H1 (cell line): ENCODE data around the gene PTGES. TPM values are rescaled to one million over a fixed set of nuclear protein-coding genes. Genes with fewer than 3 reads are reported as not detected.

Experiments used
- CTCF ChIA-PET: fragments of 300-600 bp; sonication (Branson Sonifier 250); formaldehyde crosslinking; loops from one replicate; lab custom pipeline; 2021; ENCODE audit not compliant: partially characterized antibody; lab: Charles Lee
- POLR2A ChIA-PET: fragments of 300-600 bp; sonication (Branson Sonifier 250); formaldehyde crosslinking; loops from one replicate; lab custom pipeline; 2021; ENCODE audit warnings: inconsistent platforms; ENCODE audit not compliant: partially characterized antibody; lab: Charles Lee
- DNase-seq, 2 experiments: peaks; one replicate each; pipeline versions ENCODE4 v3.0.0 to v3.0.0-alpha.2; 2010 to 2022; ENCODE audit warnings: low spot score in 2 of 2, low read depth in 1 of 2, mixed read lengths in 1 of 2
- FAIRE-seq: peaks from 2 replicates; lab custom pipeline; 2011; peaks lifted over from hg19 to GRCh38; lab: Jason Lieb, UNC
- H2AFZ ChIP-seq: 2 replicates; pipeline ENCODE4 v1.8.1; 2012; ENCODE audit warnings: low read length, inconsistent platforms
- H2AK5ac ChIP-seq: 2 replicates; pipeline ENCODE4 v1.6.1; 2013; ENCODE audit warnings: low read depth, low read length
- H2BK120ac ChIP-seq: replicated peaks from 2 replicates; pipeline ENCODE3; 2013; ENCODE audit warnings: low read depth, low read length, inconsistent platforms
- H2BK12ac ChIP-seq: 2 replicates; pipeline ENCODE4 v1.6.1; 2013; ENCODE audit warnings: low read depth, low read length
- H2BK15ac ChIP-seq: 2 replicates; pipeline ENCODE4 v1.6.1; 2013; ENCODE audit warnings: low read length
- H2BK20ac ChIP-seq: 2 replicates; pipeline ENCODE4 v1.6.1; 2013; ENCODE audit warnings: low read length
- H2BK5ac ChIP-seq: 2 replicates; pipeline ENCODE4 v1.6.1; 2013; ENCODE audit warnings: low read depth, low read length
- H3K14ac ChIP-seq: 2 replicates; pipeline ENCODE4 v1.6.1; 2013; ENCODE audit warnings: inconsistent platforms; ENCODE audit not compliant: insufficient read length
- H3K18ac ChIP-seq: 2 replicates; pipeline ENCODE4 v1.6.1; 2013; ENCODE audit warnings: low read length; ENCODE audit errors: extremely low read depth
- H3K23ac ChIP-seq: 2 replicates; pipeline ENCODE4 v1.6.1; 2013; ENCODE audit warnings: inconsistent platforms; ENCODE audit not compliant: insufficient read length
- H3K23me2 ChIP-seq: 2 replicates; pipeline ENCODE4 v1.6.1; 2013; ENCODE audit warnings: low read depth, low read length
- H3K27ac ChIP-seq: 2 replicates; pipeline ENCODE4 v1.6.1; 2011; ENCODE audit warnings: low read depth, low read length, inconsistent platforms
- H3K27me3 ChIP-seq, 4 experiments: replicated peaks in 1 of 4; 1 replicate in 1 of 4; 2 replicates in 3 of 4; pipeline versions ENCODE4 v1.6.1 to v1.8.1; 2011 to 2013; ENCODE audit warnings: low read length in 3 of 4, mild to moderate bottlenecking in 3 of 4, inconsistent platforms in 2 of 4, mixed read lengths in 2 of 4, moderate library complexity in 1 of 4; ENCODE audit not compliant: control insufficient read depth in 3 of 4, insufficient read depth in 3 of 4; ENCODE audit errors: extremely low read depth in 1 of 4
- H3K36me3 ChIP-seq, 4 experiments: 2 replicates each; pipeline versions ENCODE4 v1.6.1 to v1.8.1; 2011 to 2013; ENCODE audit warnings: mild to moderate bottlenecking in 4 of 4, low read length in 3 of 4, moderate library complexity in 2 of 4, control low read depth in 1 of 4, inconsistent platforms in 1 of 4; ENCODE audit not compliant: insufficient read depth in 4 of 4, control insufficient read depth in 2 of 4
- H3K4ac ChIP-seq: replicated peaks from 2 replicates; pipeline ENCODE3; 2013; ENCODE audit warnings: low read length, low read depth, mixed read lengths, inconsistent platforms; ENCODE audit not compliant: insufficient read length
- H3K4me1 ChIP-seq, 4 experiments: replicated peaks in 1 of 4; 1 replicate in 1 of 4; 2 replicates in 3 of 4; pipeline versions ENCODE4 v1.6.1 to v1.8.1; 2011 to 2013; ENCODE audit warnings: low read length in 3 of 4, inconsistent platforms in 2 of 4, mixed read lengths in 1 of 4; ENCODE audit not compliant: insufficient read depth in 4 of 4, control insufficient read depth in 3 of 4
- H3K4me2 ChIP-seq, 2 experiments: 2 replicates each; pipeline versions ENCODE4 v1.6.1 to v1.8.1; 2011 to 2013; ENCODE audit warnings: low read depth in 2 of 2, low read length in 2 of 2, control low read depth in 1 of 2, inconsistent platforms in 1 of 2, mild to moderate bottlenecking in 1 of 2; ENCODE audit not compliant: insufficient read depth in 1 of 2
- H3K4me3 ChIP-seq, 4 experiments: fragments of 200-600, 300-600 bp in 1 of 4; sonication (generic), shearing (Covaris generic), sonication (Bioruptor Twin) in 1 of 4; 2 replicates each; pipeline versions ENCODE4 v1.5.1 to v1.8.1; 2011 to 2016; ENCODE audit warnings: low read length in 4 of 4, low read depth in 3 of 4, control low read depth in 2 of 4, inconsistent platforms in 2 of 4, mild to moderate bottlenecking in 2 of 4, mixed read lengths in 1 of 4, moderate library complexity in 1 of 4; ENCODE audit not compliant: insufficient read depth in 2 of 4; ENCODE audit errors: extremely low read depth in 1 of 4
- H3K56ac ChIP-seq: replicated peaks from 2 replicates; pipeline ENCODE3; 2013; ENCODE audit warnings: low read depth, mild to moderate bottlenecking, mixed read lengths, low read length, inconsistent platforms; ENCODE audit not compliant: insufficient read length
- H3K79me1 ChIP-seq: 2 replicates; pipeline ENCODE4 v1.6.1; 2013; ENCODE audit warnings: low read depth, low read length, control low read depth
- H3K79me2 ChIP-seq, 2 experiments: 2 replicates each; pipeline versions ENCODE4 v1.6.1 to v1.8.1; 2012 to 2013; ENCODE audit warnings: low read length in 2 of 2, mild to moderate bottlenecking in 2 of 2, inconsistent platforms in 1 of 2; ENCODE audit not compliant: insufficient read depth in 2 of 2, control insufficient read depth in 1 of 2
- H3K9ac ChIP-seq, 4 experiments: replicated peaks in 1 of 4; 1 replicate in 1 of 4; 2 replicates in 3 of 4; pipeline versions ENCODE4 v1.6.1 to v1.8.1; 2011 to 2013; ENCODE audit warnings: low read depth in 3 of 4, low read length in 3 of 4, control low read depth in 2 of 4, mild to moderate bottlenecking in 2 of 4, moderate library complexity in 2 of 4, inconsistent platforms in 1 of 4; ENCODE audit errors: extremely low read depth in 1 of 4
- H3K9me3 ChIP-seq, 2 experiments: 2 replicates each; pipeline versions ENCODE4 v1.6.1 to v1.8.1; 2012 to 2013; ENCODE audit warnings: mild to moderate bottlenecking in 2 of 2, moderate library complexity in 2 of 2, control low read depth in 1 of 2, inconsistent platforms in 1 of 2, low read depth in 1 of 2, low read length in 1 of 2, mixed read lengths in 1 of 2; ENCODE audit not compliant: insufficient read depth in 2 of 2
- H4K20me1 ChIP-seq, 2 experiments: replicated peaks in 1 of 2; 2 replicates each; pipeline versions ENCODE3 to v1.8.1; 2011 to 2013; ENCODE audit warnings: inconsistent platforms in 2 of 2, low read length in 2 of 2, mild to moderate bottlenecking in 1 of 2; ENCODE audit not compliant: insufficient read depth in 2 of 2, control insufficient read depth in 1 of 2
- H4K5ac ChIP-seq: 2 replicates; pipeline ENCODE4 v1.6.1; 2013; ENCODE audit warnings: low read length, low read depth, mixed read lengths, inconsistent platforms; ENCODE audit not compliant: insufficient read length
- H4K8ac ChIP-seq: 2 replicates; pipeline ENCODE4 v1.8.0; 2013; ENCODE audit warnings: mild to moderate bottlenecking, moderate library complexity, low read length, inconsistent platforms; ENCODE audit not compliant: insufficient read depth; ENCODE audit errors: extremely low read depth
- H4K91ac ChIP-seq: replicated peaks from 2 replicates; pipeline ENCODE3; 2013; ENCODE audit warnings: low read length, mixed read lengths, inconsistent platforms; ENCODE audit not compliant: insufficient read length
- ATF2 ChIP-seq: IDR thresholded peaks from 2 replicates; pipeline ENCODE4 v1.6.1; 2012; ENCODE audit warnings: low read length, inconsistent platforms
- CBX5 ChIP-seq: fragments of 300-800, 300-1000 bp; sonication (generic); IDR thresholded peaks from 2 replicates; pipeline ENCODE4 v1.7.1; 2016; ENCODE audit warnings: antibody characterized with exemption, low read length, low read depth
- CBX8 ChIP-seq: fragments of 300-800, 300-1000 bp; sonication (generic); IDR thresholded peaks from 2 replicates; pipeline ENCODE4 v1.7.1; 2016; ENCODE audit warnings: low read depth, low read length, borderline replicate concordance
- CHD1 ChIP-seq: IDR thresholded peaks from 2 replicates; pipeline ENCODE4 v1.6.1; 2012; ENCODE audit warnings: low read depth, low read length, improper control_type of control experiment
- CHD2 ChIP-seq: IDR thresholded peaks from 2 replicates; pipeline ENCODE4 v1.6.1; 2012; ENCODE audit warnings: low read length, improper control_type of control experiment
- CTBP2 ChIP-seq: IDR thresholded peaks from 2 replicates; pipeline ENCODE4 v1.7.0; 2011; ENCODE audit warnings: borderline replicate concordance, mild to moderate bottlenecking, moderate library complexity, mixed read lengths, low read length; ENCODE audit not compliant: insufficient read depth, insufficient read length
- EP300 ChIP-seq, 2 experiments: IDR thresholded peaks; 1 replicate in 1 of 2; 2 replicates in 1 of 2; pipeline ENCODE4 v1.6.1; 2011 to 2012; ENCODE audit warnings: low read depth in 2 of 2, low read length in 2 of 2, mild to moderate bottlenecking in 2 of 2, borderline replicate concordance in 1 of 2, inconsistent platforms in 1 of 2, moderate library complexity in 1 of 2
- EZH2 ChIP-seq: fragments of 200-600 bp; sonication (generic); IDR thresholded peaks from 2 replicates; pipeline ENCODE4 v1.7.1; 2012; ENCODE audit warnings: low read depth, mild to moderate bottlenecking, moderate library complexity, low read length, inconsistent platforms; ENCODE audit not compliant: severe bottlenecking
- GABPA ChIP-seq: IDR thresholded peaks from 2 replicates; pipeline ENCODE4 v1.6.1; 2011; ENCODE audit warnings: mild to moderate bottlenecking, low read length, moderate library complexity, borderline replicate concordance; ENCODE audit not compliant: insufficient read depth
- JUN ChIP-seq: IDR thresholded peaks from 2 replicates; pipeline ENCODE4 v1.6.1; 2011; ENCODE audit warnings: low read depth, mild to moderate bottlenecking, improper control_type of control experiment, low read length
- POLR2A ChIP-seq, 2 experiments: IDR thresholded peaks; 1 replicate in 1 of 2; 2 replicates in 1 of 2; pipeline ENCODE4 v1.6.1; 2011; ENCODE audit warnings: low read depth in 2 of 2, low read length in 2 of 2, mild to moderate bottlenecking in 2 of 2; ENCODE audit errors: control extremely low read depth in 1 of 2
- SP2 ChIP-seq: IDR thresholded peaks from 2 replicates; pipeline ENCODE4 v1.6.1; 2012; ENCODE audit warnings: mild to moderate bottlenecking, low read length, inconsistent platforms
- SP4 ChIP-seq: IDR thresholded peaks from 2 replicates; pipeline ENCODE4 v1.6.1; 2012; ENCODE audit warnings: low read length, inconsistent platforms
- WGBS, 2 experiments: shearing (Covaris generic) in 1 of 2; methylation state at CpG; one replicate each; pipeline versions ENCODE4 v1.1.6 to v1.1.7; 2013 to 2015; ENCODE audit warnings: low lambda C conversion rate in 2 of 2, mixed read lengths in 2 of 2, inconsistent platforms in 1 of 2, low coverage in 1 of 2, missing lambda C conversion rate in 1 of 2; ENCODE audit not compliant: insufficient replicate concordance in 2 of 2, insufficient coverage in 1 of 2, insufficient read length in 1 of 2; ENCODE audit errors: extremely low coverage in 1 of 2, missing lambda C conversion rate in 1 of 2; 5-methylcytosine and 5-hydroxymethylcytosine counted together
- polyA plus RNA-seq, 7 experiments: library from polyadenylated mRNA; depleted of rRNA in 3 of 7; stranded (reverse) in 5 of 7; unstranded in 2 of 7; fragments of >200 nt in 5 of 7; fragments of 200-250 nt in 2 of 7; gene quantifications; 1 replicate in 5 of 7; 2 replicates in 1 of 7; 4 replicates in 1 of 7; pipeline versions ENCODE4 v1.2.1 to v1.2.3, GENCODE V29; 2011 to 2013; ENCODE audit warnings: missing spikeins in 2 of 7, mixed read lengths in 2 of 7
- total RNA-seq: library from RNA; stranded (reverse); fragmentation: NEBNext Ultra II Directional; extraction: Animal tissue kit (Norgen Biotek cat#: 25700); gene quantifications from 2 replicates; pipeline ENCODE4 v1.2.1, GENCODE V29; 2021

Gene PTGES
- total and polyA plus RNA-seq, 2 of the 8 experiments (the other 6 are each of a cell fraction or from before 2014, with no cell fraction given), result 3.2 to 5.1 TPM

GRCh38 chr9:129748249-129748648, 4.6 kb downstream of the PTGES start:
- no peak overlapping the region for H4K5ac ChIP-seq
- no peak overlapping the region for H2BK5ac ChIP-seq
- no peak overlapping the region for H3K56ac ChIP-seq
- no peaks in the 10 kb centered on the region for H3K79me1 ChIP-seq
- 83% methylated on average over 5 of the region's 5 CpGs; no CpG with 5 or more reads in 1 of the 2 experiments for WGBS, 2 experiments
- H2AK5ac ChIP-seq, result no peak overlapping the region
- no peaks in the 10 kb centered on the region for H3K79me2 ChIP-seq
- no peak overlapping the region for H3K18ac ChIP-seq
- DNase-seq (no peak), FAIRE-seq (no peak)
- H3K14ac ChIP-seq, result no peak overlapping the region
- H3K4me3 ChIP-seq, result no peak overlapping the region
- H2BK15ac ChIP-seq, result no peak overlapping the region
- H3K9me3 ChIP-seq, result no peaks in the 10 kb centered on the region
- no peak overlapping the region for H4K91ac ChIP-seq
- no peaks in the 10 kb centered on the region for H3K36me3 ChIP-seq
- ChIA-PET CTCF (interaction anchor here (1.1 to 6.4 kb wide), 6 partner anchors 11 to 617 kb away, joined by 4 to 49 read pairs (median 18); no protein-coding TSS in a partner anchor), POLR2A (no interaction called here)
- H2AFZ ChIP-seq, result no peak overlapping the region
- H4K8ac ChIP-seq, result no peak overlapping the region
- H3K4ac ChIP-seq, result no peak overlapping the region
- no peak overlapping the region for H2BK120ac ChIP-seq
- H3K23me2 ChIP-seq, result no peaks in the 10 kb centered on the region
- no peak overlapping the region for H3K4me2 ChIP-seq
- no peak overlapping the region for H2BK12ac ChIP-seq
- H4K20me1 ChIP-seq, result no peaks in the 10 kb centered on the region
- no peaks in the 10 kb centered on the region; a peak in 1 of 7 replicates for H3K27me3 ChIP-seq
- H3K23ac ChIP-seq, result no peak overlapping the region
- H3K4me1 ChIP-seq, result peaks cover 0 to 10% (median 10%) of the 10 kb centered on the region in 4 experiments; a peak in 5 of 7 replicates
- no peak overlapping the region for H3K9ac ChIP-seq
- H2BK20ac ChIP-seq, result no peak overlapping the region
- no peak overlapping the region for H3K27ac ChIP-seq
- TF ChIP-seq GABPA (no peak), CBX8 (no peak), ATF2 (no peak), CBX5 (no peak), CTBP2 (no peak), CHD1 (no peak), SP4 (no peak), SP2 (no peak), EP300 (IDR thresholded peaks at IDR 0.05; ENCODE audit: borderline replicate concordance in 1 of 2, low read depth in 2 of 2, low read length in 2 of 2) (no peak), CHD2 (no peak), JUN (no peak), EZH2 (no peak), POLR2A (IDR thresholded peaks at IDR 0.05; ENCODE audit: control extremely low read depth in 1 of 2, low read depth in 2 of 2, low read length in 2 of 2) (no peak)
